C1 segment of cervical spinal cord (tissue), 14 donors: ENCODE results near the gene CPO.
"Not testable (repeated sequence)": the region's sequence is repeated elsewhere in the genome, so short reads cannot be mapped to it uniquely, and the experiment has no call there.

Experiments used
- DNase-seq, 14 donors: peaks; one replicate each; lab custom pipeline; 2025; lab: John Stamatoyannopoulos, UW

CPO gene

GRCh38 chr2:206939340-206939739 is at the start of gene CPO:
Gene CPO, plus strand, starts transcription at chr2:206939518. Its CDS starts 82 bp downstream, at chr2:206939600.
- DNase-seq: no peak

- DNase-seq: no peak
These were observed 49.1 kb upstream of the CPO start for GRCh38 chr2:206890179-206890578.

GRCh38 chr2:206890926-206891325 is 48.4 kb upstream of the CPO start:
- DNase-seq: no peak

- DNase-seq: no peak
These were observed 24.2 kb upstream of the CPO start for GRCh38 chr2:206915121-206915520.

GRCh38 chr2:206918263-206918662 is 21.1 kb upstream of the CPO start:
- no peak for DNase-seq

GRCh38 chr2:206920310-206920709 is 19.0 kb upstream of the CPO start:
- no peak for DNase-seq

- DNase-seq: no peak
These were observed 18.4 kb upstream of the CPO start for GRCh38 chr2:206920951-206921350.

GRCh38 chr2:206921529-206921928 is 17.8 kb upstream of the CPO start:
- DNase-seq: no peak

GRCh38 chr2:206935991-206936842 is 3.1 kb upstream of the CPO start:
- no peak for DNase-seq

GRCh38 chr2:206936843-206937230 is 2.5 kb upstream of the CPO start:
- DNase-seq: no peak

- DNase-seq: no peak
These were observed 1.8 kb upstream of the CPO start for GRCh38 chr2:206937555-206937954.

GRCh38 chr2:206940546-206940945 is 1.2 kb downstream of the CPO start:
- no peak for DNase-seq

GRCh38 chr2:206942592-206943478 is 3.5 kb downstream of the CPO start:
- no peak for DNase-seq

- DNase-seq: not testable (repeated sequence)
These were observed 14.1 kb downstream of the CPO start for GRCh38 chr2:206953404-206953803.

- DNase-seq: no peak
These were observed 15.9 kb downstream of the CPO start for GRCh38 chr2:206955253-206955652.

GRCh38 chr2:206958261-206958660 is 18.9 kb downstream of the CPO start:
- DNase-seq: no peak

- peak in 2 of 14 donors; percentile 7 to 16 for DNase-seq
These were observed 23.6 kb downstream of the CPO start for GRCh38 chr2:206962966-206963365.

- no peak for DNase-seq
These were observed 29.1 kb downstream of the CPO start for GRCh38 chr2:206968134-206969086.

- DNase-seq: peak in 1 of 14 donors; percentile 54
These were observed 29.9 kb downstream of the CPO start for GRCh38 chr2:206969192-206969591.

GRCh38 chr2:206970589-206971360 is 31.5 kb downstream of the CPO start:
- DNase-seq: no peak

GRCh38 chr2:206971805-206972204 is 32.5 kb downstream of the CPO start:
- no peak for DNase-seq
